Measurements from ENCODE around the gene APBB2. TPM values are rescaled to one million over a fixed set of nuclear protein-coding genes. Genes with fewer than 3 reads are reported as not detected.

The APBB2 gene
- total and polyA plus RNA-seq, 3 experiments from 2014 or later, result 0.86 to 1.1 TPM; not detected in 1

GRCh38 chr4:41133454-41134018, 80.8 kb downstream of the APBB2 start:
- H3K27ac ChIP-seq (ENCODE audit: low read depth, low read length), result no peak overlapping the region
- DNase-seq, result no peak
- Mint-ChIP-seq H3K27ac (no peak overlapping the region), H3K36me3 (no peaks in the 10 kb centered on the region), H3K4me1 (no peaks in the 10 kb centered on the region), H3K27me3 (peaks cover 0 to 6% of the 10 kb centered on the region in 2 donors), H3K4me3 (no peak overlapping the region), H3K9me3 (peaks cover 0 to 5% (median 2%) of the 10 kb centered on the region in 5 donors)
- H3K27me3 ChIP-seq (ENCODE audit: insufficient read depth, low read length, poor library complexity, severe bottlenecking), result no peaks in the 10 kb centered on the region
- ChIA-PET CTCF (no interaction called here), POLR2A (no interaction called here)
- H3K4me1 ChIP-seq (ENCODE audit: insufficient read depth, low read length), result no peaks in the 10 kb centered on the region
- H3K36me3 ChIP-seq (ENCODE audit: insufficient read depth, low read length), result no peaks in the 10 kb centered on the region
- H3K9me3 ChIP-seq (ENCODE audit: low read length), result no peaks in the 10 kb centered on the region
- no peak overlapping the region for H3K4me3 ChIP-seq (ENCODE audit: low read length)

- CTCF ChIA-PET, result no interaction called here
- H3K9me3 Mint-ChIP-seq, result peaks cover 0 to 5% (median under 1%) of the 10 kb centered on the region in 5 donors
- DNase-seq, result no peak
- H3K27me3 ChIP-seq (ENCODE audit: insufficient read depth, low read length, poor library complexity, severe bottlenecking), result no peaks in the 10 kb centered on the region
- H3K27ac ChIP-seq (ENCODE audit: low read depth, low read length), result no peak overlapping the region
- peaks cover 0 to 6% of the 10 kb centered on the region in 2 donors for H3K27me3 Mint-ChIP-seq
- H3K4me1 ChIP-seq (ENCODE audit: insufficient read depth, low read length), result no peaks in the 10 kb centered on the region
- POLR2A ChIA-PET, result no interaction called here
- H3K36me3 Mint-ChIP-seq, result no peaks in the 10 kb centered on the region
- H3K4me1 Mint-ChIP-seq, result no peaks in the 10 kb centered on the region
- H3K4me3 Mint-ChIP-seq, result no peak overlapping the region
- H3K27ac Mint-ChIP-seq, result no peak overlapping the region
- no peak overlapping the region for H3K4me3 ChIP-seq (ENCODE audit: low read length)
- no peaks in the 10 kb centered on the region for H3K9me3 ChIP-seq (ENCODE audit: low read length)
- H3K36me3 ChIP-seq (ENCODE audit: insufficient read depth, low read length), result no peaks in the 10 kb centered on the region
Observed at GRCh38 chr4:41132055-41132683, 82.2 kb downstream of the APBB2 start.

GRCh38 chr4:41129936-41130440, 84.4 kb downstream of the APBB2 start:
- Histone ChIP-seq H3K4me1 (ENCODE audit: insufficient read depth, low read length) (no peaks in the 10 kb centered on the region), H3K4me3 (ENCODE audit: low read length) (no peak overlapping the region), H3K9me3 (ENCODE audit: low read length) (no peaks in the 10 kb centered on the region), H3K36me3 (ENCODE audit: insufficient read depth, low read length) (no peaks in the 10 kb centered on the region), H3K27me3 (ENCODE audit: insufficient read depth, low read length, poor library complexity, severe bottlenecking) (no peaks in the 10 kb centered on the region), H3K27ac (ENCODE audit: low read depth, low read length) (no peak overlapping the region)
- Mint-ChIP-seq H3K27ac (no peak overlapping the region), H3K4me1 (no peaks in the 10 kb centered on the region), H3K4me3 (no peak overlapping the region), H3K36me3 (no peaks in the 10 kb centered on the region), H3K27me3 (peaks cover 0 to 6% of the 10 kb centered on the region in 2 donors), H3K9me3 (peaks cover 0 to 5% (median 0%) of the 10 kb centered on the region in 5 donors)
- ChIA-PET POLR2A (no interaction called here), CTCF (no interaction called here)
- DNase-seq, result no peak

- Mint-ChIP-seq H3K4me3 (no peak overlapping the region), H3K4me1 (no peaks in the 10 kb centered on the region), H3K9me3 (peaks cover 0 to 5% (median 0%) of the 10 kb centered on the region in 5 donors), H3K27ac (no peak overlapping the region), H3K36me3 (no peaks in the 10 kb centered on the region), H3K27me3 (peaks cover 0 to 6% of the 10 kb centered on the region in 2 donors)
- CTCF ChIA-PET, result no interaction called here
- H3K9me3 ChIP-seq (ENCODE audit: low read length), result no peaks in the 10 kb centered on the region
- H3K4me3 ChIP-seq (ENCODE audit: low read length), result no peak overlapping the region
- no peak overlapping the region for H3K27ac ChIP-seq (ENCODE audit: low read depth, low read length)
- POLR2A ChIA-PET, result no interaction called here
- DNase-seq, result no peak
- no peaks in the 10 kb centered on the region for H3K4me1 ChIP-seq (ENCODE audit: insufficient read depth, low read length)
- H3K36me3 ChIP-seq (ENCODE audit: insufficient read depth, low read length), result no peaks in the 10 kb centered on the region
- H3K27me3 ChIP-seq (ENCODE audit: insufficient read depth, low read length, poor library complexity, severe bottlenecking), result no peaks in the 10 kb centered on the region
Observed at GRCh38 chr4:41129128-41129754, 85.1 kb downstream of the APBB2 start.

GRCh38 chr4:41125558-41126311, 88.6 kb downstream of the APBB2 start:
- no peak for DNase-seq
- Histone ChIP-seq H3K27me3 (ENCODE audit: insufficient read depth, low read length, poor library complexity, severe bottlenecking) (no peaks in the 10 kb centered on the region), H3K4me1 (ENCODE audit: insufficient read depth, low read length) (no peaks in the 10 kb centered on the region), H3K4me3 (ENCODE audit: low read length) (no peak overlapping the region), H3K27ac (ENCODE audit: low read depth, low read length) (no peak overlapping the region), H3K36me3 (ENCODE audit: insufficient read depth, low read length) (no peaks in the 10 kb centered on the region), H3K9me3 (ENCODE audit: low read length) (no peaks in the 10 kb centered on the region)
- POLR2A ChIA-PET, result no interaction called here
- Mint-ChIP-seq H3K27me3 (peaks cover 0 to 5% of the 10 kb centered on the region in 2 donors), H3K9me3 (peaks cover 0 to 7% (median 3%) of the 10 kb centered on the region in 5 donors), H3K36me3 (no peaks in the 10 kb centered on the region), H3K4me3 (no peak overlapping the region), H3K27ac (no peak overlapping the region), H3K4me1 (no peaks in the 10 kb centered on the region)
- CTCF ChIA-PET, result no interaction called here

- Mint-ChIP-seq H3K27ac (no peak overlapping the region), H3K9me3 (peaks cover 0 to 7% (median 3%) of the 10 kb centered on the region in 5 donors), H3K36me3 (no peaks in the 10 kb centered on the region), H3K4me1 (no peaks in the 10 kb centered on the region), H3K4me3 (no peak overlapping the region), H3K27me3 (no peaks in the 10 kb centered on the region)
- H3K4me3 ChIP-seq (ENCODE audit: low read length), result no peak overlapping the region
- no peaks in the 10 kb centered on the region for H3K4me1 ChIP-seq (ENCODE audit: insufficient read depth, low read length)
- no peaks in the 10 kb centered on the region for H3K27me3 ChIP-seq (ENCODE audit: insufficient read depth, low read length, poor library complexity, severe bottlenecking)
- DNase-seq, result no peak
- ChIA-PET CTCF (no interaction called here), POLR2A (no interaction called here)
- H3K36me3 ChIP-seq (ENCODE audit: insufficient read depth, low read length), result no peaks in the 10 kb centered on the region
- H3K27ac ChIP-seq (ENCODE audit: low read depth, low read length), result no peak overlapping the region
- no peaks in the 10 kb centered on the region for H3K9me3 ChIP-seq (ENCODE audit: low read length)
Observed at GRCh38 chr4:41124916-41125548, 89.3 kb downstream of the APBB2 start.

- Mint-ChIP-seq H3K9me3 (peaks cover 0 to 5% (median 3%) of the 10 kb centered on the region in 5 donors), H3K36me3 (no peaks in the 10 kb centered on the region), H3K4me3 (no peak overlapping the region), H3K27me3 (no peaks in the 10 kb centered on the region), H3K4me1 (no peaks in the 10 kb centered on the region), H3K27ac (no peak overlapping the region)
- H3K4me1 ChIP-seq (ENCODE audit: insufficient read depth, low read length), result no peaks in the 10 kb centered on the region
- H3K9me3 ChIP-seq (ENCODE audit: low read length), result no peaks in the 10 kb centered on the region
- ChIA-PET CTCF (no interaction called here), POLR2A (no interaction called here)
- no peak overlapping the region for H3K27ac ChIP-seq (ENCODE audit: low read depth, low read length)
- H3K36me3 ChIP-seq (ENCODE audit: insufficient read depth, low read length), result no peaks in the 10 kb centered on the region
- no peaks in the 10 kb centered on the region for H3K27me3 ChIP-seq (ENCODE audit: insufficient read depth, low read length, poor library complexity, severe bottlenecking)
- no peak overlapping the region for H3K4me3 ChIP-seq (ENCODE audit: low read length)
- no peak for DNase-seq
Observed at GRCh38 chr4:41122775-41123174, 91.6 kb downstream of the APBB2 start.

- no peaks in the 10 kb centered on the region for H3K4me1 Mint-ChIP-seq
- no peak for DNase-seq
- Histone ChIP-seq H3K4me3 (ENCODE audit: low read length) (no peak overlapping the region), H3K9me3 (ENCODE audit: low read length) (no peaks in the 10 kb centered on the region), H3K36me3 (ENCODE audit: insufficient read depth, low read length) (no peaks in the 10 kb centered on the region), H3K27me3 (ENCODE audit: insufficient read depth, low read length, poor library complexity, severe bottlenecking) (no peaks in the 10 kb centered on the region), H3K27ac (ENCODE audit: low read depth, low read length) (no peak overlapping the region), H3K4me1 (ENCODE audit: insufficient read depth, low read length) (no peaks in the 10 kb centered on the region)
- ChIA-PET CTCF (no interaction called here), POLR2A (no interaction called here)
- no peaks in the 10 kb centered on the region for H3K36me3 Mint-ChIP-seq
- no peak overlapping the region for H3K4me3 Mint-ChIP-seq
- no peaks in the 10 kb centered on the region for H3K27me3 Mint-ChIP-seq
- H3K27ac Mint-ChIP-seq, result no peak overlapping the region
- peaks cover 0 to 5% (median 1%) of the 10 kb centered on the region in 5 donors for H3K9me3 Mint-ChIP-seq
Observed at GRCh38 chr4:41122309-41122708, 92.0 kb downstream of the APBB2 start.
